ENCODE measurements around the gene PML. TPM values are rescaled to one million over a fixed set of nuclear protein-coding genes. Genes with fewer than 3 reads are reported as not detected.

Gene PML
- total RNA-seq, 1 experiment from 2014 or later, result 24.6 TPM

DNA sequence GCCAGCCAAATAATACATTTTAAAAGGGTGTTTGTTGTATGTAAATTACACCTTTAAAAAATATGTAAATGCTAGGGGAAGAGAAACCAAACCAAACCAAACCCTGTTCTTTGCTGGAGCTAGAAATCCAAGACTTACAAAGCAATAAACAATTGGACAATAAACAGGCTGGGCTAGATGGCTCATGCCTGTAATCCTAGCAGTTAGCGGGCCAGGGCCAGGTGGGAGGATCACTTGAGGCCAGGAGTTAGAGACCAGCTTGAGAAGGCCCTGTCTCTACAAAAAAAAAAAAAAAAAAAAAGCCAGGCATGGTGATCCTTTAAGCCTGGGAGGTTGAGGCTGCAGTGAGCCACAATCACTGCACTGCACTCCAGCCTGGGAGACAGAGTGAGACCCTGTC lies 14.9 kb upstream of the PML start:
- H3K4me1 ChIP-seq (ENCODE audit: insufficient read depth, low read length), result no peaks in the 10 kb centered on the region
- H3K36me3 Mint-ChIP-seq (ENCODE audit: insufficient read depth in 1 of 3, low read depth in 3 of 3), result no peaks in the 10 kb centered on the region; a peak in 1 of 7 replicates

More for the DNA sequence above, 14.9 kb upstream of the PML start:
- Histone ChIP-seq H3K79me1 (ENCODE audit: insufficient read depth, low read depth, low read length, poor library complexity, severe bottlenecking) (no peaks in the 10 kb centered on the region), H3T11ph (ENCODE audit: low read length) (no peak overlapping the region), H4K5ac (ENCODE audit: insufficient read length, low read depth, low read length) (no peak overlapping the region), H3K18ac (ENCODE audit: insufficient read length, low read depth, low read length) (no peak overlapping the region), H2BK120ac (ENCODE audit: low read depth, low read length, poor library complexity, severe bottlenecking) (no peak overlapping the region), H4K8ac (replicated peaks; ENCODE audit: insufficient read length, low read depth, low read length) (no peak overlapping the region), H2BK12ac (ENCODE audit: insufficient read length, low read depth, low read length) (no peak overlapping the region), H3K79me2 (ENCODE audit: insufficient read depth, low read length) (no peaks in the 10 kb centered on the region), H4K20me1 (ENCODE audit: control insufficient read depth, insufficient read depth, insufficient read length) (no peaks in the 10 kb centered on the region), H2AK5ac (ENCODE audit: insufficient read length, low read length) (no peak overlapping the region), H2BK20ac (ENCODE audit: low read depth, low read length, poor library complexity, severe bottlenecking) (no peak overlapping the region), H2AFZ (ENCODE audit: low read length) (no peak overlapping the region), H3K4me2 (ENCODE audit: insufficient read depth, insufficient read length, low read length) (no peak overlapping the region), H3K4ac (ENCODE audit: low read depth, low read length) (no peak overlapping the region), H3K27ac (ENCODE audit: insufficient read length, low read depth, low read length) (no peak overlapping the region), H3K56ac (ENCODE audit: insufficient read length, low read depth, low read length) (no peak overlapping the region), H3K23ac (ENCODE audit: insufficient read length, low read depth, low read length) (no peak overlapping the region), H3K14ac (ENCODE audit: insufficient read depth, low read length) (no peak overlapping the region), H3K23me2 (ENCODE audit: insufficient read length, low read depth, low read length, poor library complexity, severe bottlenecking) (no peaks in the 10 kb centered on the region), H3K9me3 (ENCODE audit: control insufficient read depth, low read depth, low read length) (no peaks in the 10 kb centered on the region), H4K91ac (ENCODE audit: insufficient read length, low read depth, low read length) (no peak overlapping the region), H2BK15ac (ENCODE audit: low read depth, low read length) (no peak overlapping the region), H2BK5ac (ENCODE audit: insufficient read length, low read length) (no peak overlapping the region), H3K9ac (ENCODE audit: extremely low read depth, insufficient read length, low read length) (no peak overlapping the region), H3K27me3 (ENCODE audit: insufficient read depth, low read length) (no peaks in the 10 kb centered on the region)
- H3K4me1 Mint-ChIP-seq, result peaks cover 0 to 3% of the 10 kb centered on the region in 2 experiments; a peak in 1 of 4 replicates
- DNase-seq, result no peak
- TF ChIP-seq, protein P1, sequence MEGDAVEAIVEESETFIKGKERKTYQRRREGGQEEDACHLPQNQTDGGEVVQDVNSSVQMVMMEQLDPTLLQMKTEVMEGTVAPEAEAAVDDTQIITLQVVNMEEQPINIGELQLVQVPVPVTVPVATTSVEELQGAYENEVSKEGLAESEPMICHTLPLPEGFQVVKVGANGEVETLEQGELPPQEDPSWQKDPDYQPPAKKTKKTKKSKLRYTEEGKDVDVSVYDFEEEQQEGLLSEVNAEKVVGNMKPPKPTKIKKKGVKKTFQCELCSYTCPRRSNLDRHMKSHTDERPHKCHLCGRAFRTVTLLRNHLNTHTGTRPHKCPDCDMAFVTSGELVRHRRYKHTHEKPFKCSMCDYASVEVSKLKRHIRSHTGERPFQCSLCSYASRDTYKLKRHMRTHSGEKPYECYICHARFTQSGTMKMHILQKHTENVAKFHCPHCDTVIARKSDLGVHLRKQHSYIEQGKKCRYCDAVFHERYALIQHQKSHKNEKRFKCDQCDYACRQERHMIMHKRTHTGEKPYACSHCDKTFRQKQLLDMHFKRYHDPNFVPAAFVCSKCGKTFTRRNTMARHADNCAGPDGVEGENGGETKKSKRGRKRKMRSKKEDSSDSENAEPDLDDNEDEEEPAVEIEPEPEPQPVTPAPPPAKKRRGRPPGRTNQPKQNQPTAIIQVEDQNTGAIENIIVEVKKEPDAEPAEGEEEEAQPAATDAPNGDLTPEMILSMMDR (conservative IDR thresholded peaks at IDR 0.05), result no peak
- H3K27me3 Mint-ChIP-seq (ENCODE audit: low read depth), result peaks cover 32% of the 10 kb centered on the region
- H3K27ac Mint-ChIP-seq, result no peak overlapping the region
- no peak overlapping the region for H3K4me3 Mint-ChIP-seq
- H3K9me3 Mint-ChIP-seq, result peaks cover 0 to under 1% of the 10 kb centered on the region in 2 experiments; a peak in 1 of 5 replicates
- no CpG with 5 or more reads among the region's 1 CpG for WGBS (ENCODE audit: extremely low coverage, insufficient read length, low lambda C conversion rate)

Measured in H9 (cell line).